HG03575 (cell line): Measurements from ENCODE around the gene BRSK1.

Experiments
- ATAC-seq: cut with Tn5 transposase; IDR thresholded peaks from one replicate; pipeline ENCODE4 v1.9.1; 2021; ENCODE audit not compliant: unreplicated experiment, insufficient number of reproducible peaks, low FRiP score; ENCODE audit errors: extremely low read depth

Gene BRSK1

DNA sequence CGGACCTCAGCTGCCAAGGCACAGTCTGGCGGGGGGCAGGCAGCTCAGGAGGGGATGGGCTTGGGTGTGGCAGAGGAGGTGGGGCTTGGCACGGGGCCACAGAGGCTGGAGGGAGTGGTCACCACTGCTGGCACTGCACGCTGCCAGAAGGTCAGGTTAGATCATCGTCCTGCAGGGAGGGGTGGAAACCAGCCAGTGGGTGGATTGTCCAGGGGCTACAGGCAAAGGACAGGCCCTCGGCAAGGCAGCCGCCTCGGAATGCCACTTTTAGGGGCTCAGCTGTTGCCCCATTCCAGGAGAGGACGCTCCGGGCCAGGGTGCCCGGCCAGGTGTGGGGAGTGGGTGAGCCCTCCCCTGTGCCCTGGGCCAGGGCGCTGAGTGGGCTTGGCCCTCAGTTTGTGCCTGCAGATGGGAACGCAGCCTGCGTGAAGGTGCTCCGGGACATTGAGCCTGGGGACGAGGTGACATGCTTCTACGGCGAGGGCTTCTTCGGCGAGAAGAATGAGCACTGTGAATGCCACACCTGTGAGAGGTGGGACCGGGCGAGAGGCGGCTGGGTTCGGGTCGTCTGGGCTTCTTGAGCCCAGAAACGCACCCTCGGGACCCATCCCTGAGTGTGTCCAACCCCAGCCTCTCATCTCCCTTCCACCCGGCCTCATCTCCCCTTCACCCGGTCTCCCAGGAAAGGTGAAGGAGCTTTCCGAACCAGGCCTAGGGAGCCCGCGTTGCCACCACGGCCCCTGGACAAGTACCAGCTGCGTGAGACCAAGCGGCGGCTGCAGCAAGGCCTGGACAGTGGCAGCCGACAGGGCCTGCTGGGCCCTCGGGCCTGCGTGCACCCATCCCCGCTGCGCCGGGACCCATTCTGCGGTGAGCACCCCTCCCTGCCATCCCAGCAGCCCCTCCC is 62.3 kb downstream of the BRSK1 start:
- no peak for ATAC-seq

DNA sequence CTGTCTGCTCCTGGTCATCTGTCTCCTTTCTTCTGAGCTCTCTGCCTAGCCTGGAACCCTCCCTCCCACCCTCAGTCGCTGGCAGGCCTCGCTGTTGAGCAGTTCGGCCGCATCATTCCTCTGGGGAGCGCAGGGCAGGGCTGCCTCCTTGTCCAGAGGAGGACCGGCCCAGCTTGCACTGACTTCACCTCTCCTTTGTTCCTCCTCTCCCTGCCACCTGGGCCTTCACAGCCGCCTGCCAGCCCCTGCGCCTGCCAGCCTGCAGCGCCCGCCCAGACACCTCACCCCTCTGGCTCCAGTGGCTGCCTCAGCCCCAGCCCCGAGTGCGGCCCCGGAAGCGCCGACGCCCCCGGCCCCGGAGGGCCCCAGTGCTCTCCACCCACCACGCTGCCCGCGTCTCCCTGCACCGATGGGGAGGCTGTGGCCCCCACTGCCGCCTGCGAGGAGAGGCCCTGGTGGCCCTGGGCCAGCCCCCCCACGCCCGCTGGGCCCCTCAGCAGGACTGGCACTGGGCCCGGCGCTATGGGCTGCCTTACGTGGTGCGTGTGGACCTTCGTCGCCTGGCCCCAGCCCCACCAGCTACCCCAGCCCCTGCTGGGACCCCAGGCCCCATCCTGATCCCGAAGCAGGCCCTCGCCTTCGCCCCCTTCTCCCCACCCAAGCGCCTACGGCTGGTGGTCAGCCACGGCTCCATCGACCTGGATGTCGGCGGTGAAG is 63.1 kb downstream of the BRSK1 start:
- ATAC-seq, result no peak

DNA sequence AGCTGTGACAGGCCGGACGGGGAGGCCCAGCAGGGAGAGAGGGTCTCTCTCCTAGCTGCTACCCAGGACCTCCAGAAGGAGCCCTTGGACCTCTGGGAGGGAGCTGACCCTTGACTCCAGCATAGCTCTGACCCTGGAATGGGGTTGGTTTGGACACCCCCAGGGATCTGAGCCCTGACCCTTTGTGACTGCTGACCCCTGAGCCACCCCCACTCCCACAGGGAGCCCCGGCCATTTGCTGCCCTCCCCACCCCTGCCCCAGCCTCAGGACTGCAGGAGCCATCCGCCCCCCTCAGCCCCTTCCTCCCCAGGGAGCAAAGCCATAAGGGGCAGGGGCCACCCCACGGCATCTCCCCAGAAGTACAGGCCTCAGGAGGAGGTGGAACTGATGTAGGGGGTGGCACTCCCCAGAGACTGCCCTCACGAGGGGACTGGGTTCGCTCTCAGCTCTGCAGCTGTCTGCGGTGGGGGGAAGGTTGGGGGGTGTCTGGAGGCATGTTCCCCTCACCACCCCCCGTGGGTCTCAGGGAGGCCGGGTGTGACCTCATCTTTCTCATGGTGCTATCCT is 63.7 kb downstream of the BRSK1 start:
- no peak for ATAC-seq

DNA sequence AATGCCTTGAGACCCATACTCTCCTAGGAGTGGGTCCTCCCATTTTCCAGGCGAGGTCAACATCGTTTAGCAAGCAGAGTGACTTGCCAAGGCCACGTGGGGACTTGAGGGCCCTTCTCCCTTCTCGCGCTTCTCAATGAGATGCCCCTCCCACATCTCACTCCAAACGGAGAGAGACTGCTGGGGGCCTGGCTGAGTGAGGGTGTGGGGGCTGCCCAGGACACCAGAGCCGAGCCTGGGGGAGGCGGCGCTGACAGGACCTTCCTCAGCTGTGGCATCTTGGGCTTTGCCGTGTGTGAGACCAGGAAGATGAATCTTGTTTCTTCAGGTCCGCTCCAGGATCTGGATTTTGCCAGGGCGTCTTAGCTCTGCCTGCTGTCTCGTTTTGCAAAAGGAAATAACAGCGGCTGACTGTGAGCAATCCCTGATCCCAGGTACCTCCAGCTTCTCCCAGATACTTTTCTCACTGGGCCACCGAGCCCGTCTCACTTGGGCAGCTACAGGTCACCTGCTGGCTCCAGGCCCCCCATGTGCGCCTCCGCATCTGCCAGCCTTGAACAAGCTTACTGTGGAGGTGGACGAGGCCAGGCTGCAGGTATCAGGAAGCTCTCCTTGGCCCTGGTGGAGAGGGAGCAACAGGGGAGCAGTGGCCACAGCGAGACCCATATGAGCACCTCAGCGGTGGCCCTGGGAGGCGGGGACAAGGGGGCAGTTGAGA is 64.7 kb downstream of the BRSK1 start:
- ATAC-seq, result no peak

DNA sequence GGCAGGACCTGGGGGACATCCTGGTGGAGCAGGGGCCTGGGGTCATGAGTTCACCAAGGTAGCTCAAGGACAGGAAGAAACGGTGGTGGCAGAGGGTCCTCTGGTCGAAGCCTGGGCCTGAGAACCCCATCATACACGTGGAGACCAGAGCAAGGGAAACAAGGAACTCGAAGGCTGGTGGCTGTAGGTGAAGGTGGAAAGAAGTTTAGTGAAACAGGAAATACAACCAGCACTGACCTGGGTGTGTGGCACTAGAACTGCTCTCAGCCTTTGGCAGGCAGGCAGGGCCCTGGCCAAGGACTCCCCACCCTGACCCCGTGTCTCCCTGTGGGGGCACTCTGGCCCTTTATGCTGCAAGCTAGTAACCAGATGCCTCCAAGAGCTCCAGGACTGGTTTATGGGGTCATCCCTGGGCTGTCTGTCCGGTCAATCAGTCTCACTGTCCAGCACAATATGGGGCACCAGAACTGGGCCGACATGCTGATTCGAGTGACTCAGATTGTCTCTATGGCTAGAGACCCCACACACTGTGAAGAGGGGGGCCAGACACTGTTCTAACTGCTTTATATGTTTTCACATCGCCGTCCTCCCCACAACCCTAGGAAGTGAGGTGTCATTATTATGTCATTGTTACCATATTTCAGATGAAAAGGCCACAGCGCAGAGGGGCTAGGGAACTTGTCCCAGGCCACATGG is 67.0 kb downstream of the BRSK1 start:
- ATAC-seq, result no peak

DNA sequence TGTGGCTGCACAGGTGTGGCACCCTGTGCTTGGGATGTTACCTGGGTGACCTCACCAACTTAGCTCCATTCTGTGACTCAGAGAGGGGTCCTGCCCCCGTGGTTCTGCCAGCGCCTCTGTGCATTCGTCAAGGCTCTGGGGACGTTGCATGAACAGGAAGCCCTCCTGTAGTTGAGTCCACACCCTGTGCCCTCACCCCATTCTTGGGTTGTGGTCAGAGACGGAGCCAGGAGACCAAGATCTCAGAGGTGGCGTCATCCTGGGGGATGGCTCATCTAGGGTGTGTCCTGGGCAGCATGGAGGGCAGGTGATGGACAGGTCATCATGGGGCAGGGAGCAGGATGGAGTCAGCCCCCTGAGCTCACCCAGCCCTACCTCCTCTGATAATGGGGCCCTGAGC is 68.2 kb downstream of the BRSK1 start:
- no peak for ATAC-seq

DNA sequence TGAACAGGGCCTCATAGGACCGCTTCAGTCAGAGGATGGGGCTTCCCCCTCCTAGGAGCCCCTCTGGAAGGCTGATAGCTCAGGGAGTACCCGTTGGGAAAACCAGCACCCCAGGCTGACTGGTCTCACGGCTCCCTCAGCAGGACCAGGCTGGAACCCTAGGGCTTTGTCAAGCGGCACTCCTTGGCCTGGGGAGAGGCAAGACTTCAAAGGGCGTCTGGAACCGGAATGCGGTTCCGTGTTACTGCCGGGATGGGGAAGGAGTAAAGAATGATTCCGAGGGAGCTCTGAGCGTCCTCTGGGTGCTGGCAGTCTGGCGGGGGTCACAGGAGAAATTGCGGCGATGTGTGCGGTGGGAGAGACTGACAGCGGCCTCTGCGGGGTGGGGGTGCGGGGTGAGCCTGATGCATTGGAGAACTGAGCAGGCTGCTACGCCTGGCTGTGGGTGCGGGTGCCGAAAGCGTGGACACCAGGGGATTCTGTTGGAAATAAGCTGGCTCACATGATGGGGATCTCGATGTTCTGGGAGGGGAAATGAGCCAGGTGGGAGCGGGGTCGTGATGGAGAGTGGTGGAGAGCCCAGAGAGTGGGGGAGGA is 68.8 kb downstream of the BRSK1 start:
- no peak for ATAC-seq

DNA sequence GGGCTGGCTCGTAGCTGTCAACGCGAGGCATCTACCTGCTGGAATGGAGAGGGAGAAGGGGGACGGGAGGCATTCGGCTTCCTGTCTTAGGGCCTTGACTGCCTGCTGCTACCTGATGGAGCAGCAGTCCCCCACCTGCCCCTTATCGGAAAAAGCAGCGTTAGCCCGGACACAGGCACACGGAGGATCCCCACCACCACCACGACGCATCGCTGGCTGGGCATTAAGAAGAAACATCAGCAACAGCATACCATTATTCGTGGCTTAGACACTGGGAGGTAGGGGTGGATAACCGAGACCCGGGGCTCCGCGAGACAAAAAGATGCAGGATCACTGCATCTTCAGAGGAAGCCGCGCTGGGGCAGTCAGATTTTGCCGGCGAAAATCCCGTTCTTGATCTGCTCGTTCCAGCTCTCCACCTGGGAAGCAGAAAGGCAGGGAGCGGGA is 69.6 kb downstream of the BRSK1 start:
- ATAC-seq, result no peak

DNA sequence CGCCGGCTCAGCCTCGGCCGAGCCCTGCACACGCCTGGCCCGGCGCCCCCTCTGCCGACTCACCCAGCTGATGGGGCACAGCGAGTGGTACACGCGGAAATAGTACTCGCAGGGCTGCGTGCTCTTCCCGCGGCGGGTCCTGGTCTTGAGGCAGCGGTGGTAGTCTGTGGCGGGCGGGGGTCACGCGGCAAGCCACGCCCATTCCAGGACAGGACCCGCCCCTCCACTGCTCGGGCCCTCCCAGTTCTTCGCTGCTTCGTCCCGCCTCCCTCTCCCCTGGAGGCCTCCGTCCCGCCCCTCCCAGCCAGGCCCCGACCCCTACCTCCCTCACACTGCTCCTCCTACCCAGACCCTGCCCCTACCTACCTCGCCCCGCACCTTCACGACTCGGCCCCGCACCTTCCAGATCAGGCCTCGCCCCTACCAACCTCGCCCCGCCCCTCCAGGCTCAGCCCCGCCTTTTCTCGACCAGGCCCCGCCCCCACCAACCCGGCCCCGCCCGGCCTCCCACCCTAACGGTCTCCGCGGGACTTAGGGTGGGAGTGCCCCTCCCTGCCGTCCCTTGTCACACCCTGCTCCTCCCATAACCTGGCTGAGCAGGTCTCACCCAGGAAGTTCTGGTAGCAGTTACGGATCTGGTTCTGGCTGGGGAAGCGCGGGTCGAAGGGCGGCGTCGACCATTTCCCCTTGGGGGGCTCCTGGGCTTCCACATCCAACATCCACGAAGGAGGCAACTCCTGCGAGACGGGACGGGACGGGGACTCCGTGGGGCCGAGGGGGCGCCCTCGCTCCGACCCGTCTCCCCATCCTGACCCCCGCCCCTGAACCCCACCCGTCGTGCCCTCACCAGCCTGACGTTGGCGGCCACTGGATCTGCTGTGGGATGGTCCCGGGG is 70.3 kb downstream of the BRSK1 start:
- no peak for ATAC-seq

DNA sequence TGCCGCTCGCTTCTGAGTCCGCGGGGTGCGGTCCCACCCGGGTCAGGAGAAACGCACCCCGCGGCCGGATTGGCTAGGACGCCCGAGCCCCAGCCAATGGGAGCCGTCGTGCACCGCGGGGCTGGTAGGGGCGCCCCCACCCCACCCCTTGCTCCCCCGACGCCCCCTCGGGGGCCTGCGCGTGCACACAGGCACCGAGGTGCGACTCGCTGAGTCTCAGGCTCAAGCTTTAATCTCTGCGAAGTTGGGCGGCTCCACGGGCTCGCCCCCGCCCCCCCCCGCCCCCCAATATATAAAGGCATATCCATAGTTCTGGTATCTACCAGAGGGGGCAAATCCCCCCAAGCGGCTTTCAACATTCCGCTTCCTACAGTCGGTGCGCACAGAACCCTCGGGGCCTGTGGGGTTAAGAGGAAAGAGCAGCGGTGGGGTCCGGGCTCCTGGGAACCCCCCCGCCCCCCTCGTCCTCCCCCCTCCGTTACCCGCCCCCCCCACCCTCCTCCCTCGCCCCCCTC is 71.0 kb downstream of the BRSK1 start, which contains the start of gene COX6B2:
Gene COX6B2, minus strand, starts transcription at position 22 of the 515 bp plus-strand sequence. CDS start 198 bp downstream, outside the sequence.
- no peak for ATAC-seq

DNA sequence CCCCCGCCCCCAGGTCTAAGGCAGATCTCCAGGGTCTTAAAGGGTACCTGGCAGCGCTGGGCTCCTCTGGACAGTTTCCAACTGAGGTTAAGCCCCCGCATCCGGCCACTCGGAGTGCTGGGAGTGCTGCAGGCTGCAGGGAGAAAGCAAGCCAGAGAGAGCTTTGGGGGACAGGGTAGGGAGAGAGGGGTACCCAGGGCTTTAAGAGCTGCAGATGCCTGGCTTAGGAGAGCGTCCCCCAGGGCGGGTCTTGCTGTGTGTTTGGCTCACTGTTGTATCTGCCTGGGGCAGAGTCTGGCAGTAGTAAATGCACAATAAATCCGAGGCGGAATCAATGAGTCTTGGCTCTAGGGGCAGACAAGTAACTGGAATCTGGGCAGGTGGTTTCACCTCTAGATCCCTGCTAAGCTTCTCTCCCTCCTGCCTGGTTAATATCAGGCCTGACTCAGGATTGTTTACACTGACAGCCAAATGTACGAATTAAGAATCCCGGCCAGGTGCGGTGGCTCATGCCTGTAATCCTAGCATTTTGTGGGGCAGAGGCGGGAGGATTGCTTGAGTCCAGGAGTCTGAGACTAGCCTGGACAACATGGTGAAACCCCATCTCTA is 71.5 kb downstream of the BRSK1 start:
- ATAC-seq, result no peak

DNA sequence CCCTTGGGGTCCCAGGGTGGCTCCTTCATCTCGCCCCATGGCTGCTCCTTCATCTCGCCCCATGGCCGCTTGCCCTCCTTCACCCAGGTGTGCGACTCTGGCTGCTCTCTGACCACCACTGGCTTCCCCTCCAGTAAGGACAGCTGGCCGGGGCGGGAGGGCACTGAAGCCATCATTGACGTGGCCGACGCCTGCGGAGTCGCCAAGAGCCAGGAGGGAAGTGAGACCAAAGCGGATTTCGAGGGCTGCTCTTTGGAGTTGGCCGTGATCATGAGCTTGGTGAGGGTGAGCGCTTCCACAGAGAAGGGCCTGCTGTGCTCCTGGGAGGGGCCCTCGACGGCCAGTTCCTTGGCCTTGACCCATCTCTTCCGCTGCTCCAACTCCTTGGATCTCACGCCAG is 74.7 kb downstream of the BRSK1 start:
- ATAC-seq, result no peak

DNA sequence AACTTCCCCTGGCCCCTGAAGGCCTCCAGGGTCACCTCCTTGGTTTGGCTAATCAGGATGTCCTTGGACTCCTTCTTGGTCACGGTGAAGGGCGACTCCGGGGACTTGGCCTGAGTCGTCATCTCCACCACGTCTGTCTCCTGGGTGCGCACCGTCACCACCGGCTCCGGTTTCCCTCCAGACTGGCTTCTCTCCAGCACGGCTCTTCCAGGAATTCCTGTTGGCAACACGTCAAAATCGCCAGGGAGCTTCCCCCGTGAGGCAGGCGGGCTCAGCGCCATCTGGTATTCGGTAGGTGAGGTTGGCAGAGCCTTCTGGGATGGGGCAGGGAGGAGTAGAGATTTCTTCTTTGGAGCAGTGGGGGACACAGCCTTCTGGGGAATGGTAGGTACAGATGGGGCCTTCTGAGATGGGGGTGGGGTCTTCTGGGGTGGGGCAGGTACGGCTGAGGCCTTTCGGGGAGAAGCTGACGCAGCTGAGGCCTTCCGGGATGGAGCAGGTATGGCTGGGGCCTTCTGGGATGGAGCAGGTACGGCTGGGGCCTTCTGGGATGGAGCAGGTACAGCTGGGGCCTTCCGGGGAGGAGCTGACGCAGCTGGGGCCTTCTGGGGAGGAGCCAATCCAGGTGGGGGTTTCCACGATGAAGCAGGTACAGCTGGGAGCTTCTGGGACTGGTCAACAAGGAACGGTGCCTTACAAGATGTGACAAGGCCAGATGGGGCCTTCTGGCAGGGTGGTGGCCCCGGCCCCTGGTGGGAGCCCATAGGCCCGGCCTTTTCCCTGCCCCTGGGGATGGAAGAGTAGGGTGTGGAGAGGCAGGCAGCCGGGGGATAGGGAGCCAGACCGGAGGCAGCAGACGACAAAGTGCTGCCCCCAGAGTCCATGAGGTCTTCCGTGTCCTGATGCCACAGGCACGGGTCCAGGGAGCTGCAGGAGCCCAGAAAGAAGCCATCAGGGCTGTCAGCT is 75.4 kb downstream of the BRSK1 start:
- ATAC-seq, result no peak

DNA sequence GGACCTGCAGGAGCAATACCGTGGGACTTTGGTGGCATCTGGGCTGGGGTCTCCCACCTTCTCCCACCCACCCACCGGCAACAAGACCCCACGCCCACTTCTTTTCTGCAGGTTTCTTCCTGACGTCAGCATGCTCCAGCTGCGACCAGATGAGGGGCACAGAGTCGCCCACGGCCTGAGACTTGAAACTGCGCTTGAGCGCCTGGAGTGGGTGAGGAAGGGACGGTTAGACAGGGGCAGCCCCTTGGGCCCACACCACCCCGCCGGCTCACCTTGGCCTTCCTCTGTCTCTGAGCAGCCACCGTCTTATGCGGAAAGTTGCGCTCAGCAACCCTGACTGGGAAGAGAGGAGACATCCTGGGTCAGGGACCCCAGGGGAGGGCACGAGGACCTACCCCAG is 77.1 kb downstream of the BRSK1 start:
- no peak for ATAC-seq
